GM23338 (cell line): ENCODE results near the gene AP2A2. TPM values are rescaled to one million over a fixed set of nuclear protein-coding genes. Genes with fewer than 3 reads are reported as not detected.

Experiments
- ATAC-seq: fragments of 200-7000 bp; cut with Tn5 transposase; 3 replicates; pipeline ENCODE4 v1.9.1; 2020
- DNase-seq: peaks from one replicate; pipeline ENCODE4 v3.0.0-alpha.2; 2015; ENCODE audit warnings: low spot score
- H2AFZ ChIP-seq: fragments of 200-600 bp; sonication (generic); 2 replicates; pipeline ENCODE4 v1.8.0; 2016; ENCODE audit warnings: antibody characterized with exemption, mild to moderate bottlenecking, moderate library complexity
- H3F3A ChIP-seq: fragments of 200-600 bp; sonication (generic); replicated peaks from 2 replicates; pipeline ENCODE4 v1.8.0; 2017; ENCODE audit warnings: antibody characterized with exemption, mixed run types, low read depth
- H3K27ac ChIP-seq: fragments of 200-600 bp; sonication (generic); 2 replicates; pipeline ENCODE4 v1.6.1; 2016; ENCODE audit warnings: low read depth
- H3K27me3 ChIP-seq: fragments of 200-600 bp; sonication (generic); 2 replicates; pipeline ENCODE4 v1.8.0; 2016; ENCODE audit warnings: mild to moderate bottlenecking, mixed run types, moderate library complexity; ENCODE audit not compliant: insufficient read depth
- H3K36me3 ChIP-seq: fragments of 200-600 bp; sonication (generic); 2 replicates; pipeline ENCODE4 v1.8.0; 2016; ENCODE audit warnings: mild to moderate bottlenecking; ENCODE audit not compliant: insufficient read depth
- H3K4me1 ChIP-seq: fragments of 200-600 bp; sonication (generic); 2 replicates; pipeline ENCODE4 v1.8.0; 2016; ENCODE audit warnings: mild to moderate bottlenecking, moderate library complexity; ENCODE audit not compliant: insufficient read depth
- H3K4me2 ChIP-seq: fragments of 200-600 bp; sonication (generic); 2 replicates; pipeline ENCODE4 v1.7.1; 2017; ENCODE audit warnings: mixed run types
- H3K4me3 ChIP-seq: fragments of 200-600 bp; sonication (generic); 2 replicates; pipeline ENCODE4 v1.6.1; 2016; ENCODE audit warnings: mixed run types
- H3K79me2 ChIP-seq: fragments of 200-600 bp; sonication (generic); replicated peaks from 2 replicates; pipeline ENCODE4 v1.8.0; 2017; ENCODE audit warnings: mild to moderate bottlenecking; ENCODE audit not compliant: insufficient read depth
- H3K9me2 ChIP-seq: fragments of 200-600 bp; sonication (generic); 2 replicates; pipeline ENCODE4 v1.8.0; 2017; ENCODE audit not compliant: insufficient read depth
- H4K20me1 ChIP-seq: fragments of 200-600 bp; sonication (generic); replicated peaks from 2 replicates; pipeline ENCODE4 v1.8.0; 2017; ENCODE audit warnings: mild to moderate bottlenecking; ENCODE audit not compliant: insufficient read depth
- H3K27ac Mint-ChIP-seq: 2 replicates; pipeline ENCODE4 v1.8.0; 2020; ENCODE audit warnings: inconsistent platforms, mild to moderate bottlenecking, moderate library complexity, mixed read lengths
- H3K27me3 Mint-ChIP-seq: 3 replicates; pipeline ENCODE4 v1.8.0; 2022; ENCODE audit warnings: low read depth, mild to moderate bottlenecking, moderate library complexity, mixed read lengths, inconsistent platforms; ENCODE audit not compliant: insufficient read depth, poor library complexity
- H3K36me3 Mint-ChIP-seq: 3 replicates; pipeline ENCODE4 v1.8.0; 2021; ENCODE audit warnings: low read depth, mild to moderate bottlenecking, inconsistent platforms, moderate library complexity, mixed read lengths
- H3K4me1 Mint-ChIP-seq: 3 replicates; pipeline ENCODE4 v1.8.0; 2020; ENCODE audit warnings: mild to moderate bottlenecking, inconsistent platforms, mixed read lengths
- H3K4me3 Mint-ChIP-seq: 3 replicates; pipeline ENCODE4 v1.8.0; 2021; ENCODE audit warnings: moderate library complexity, mild to moderate bottlenecking, inconsistent platforms, mixed read lengths
- H3K9me3 Mint-ChIP-seq: 3 replicates; pipeline ENCODE4 v1.8.0; 2020; ENCODE audit warnings: moderate library complexity, mild to moderate bottlenecking, inconsistent platforms, mixed read lengths
- CREB1 ChIP-seq: fragments of 250-450 bp; sonication (Bioruptor Pico); IDR thresholded peaks from 2 replicates; pipeline ENCODE4 v1.5.0; 2020; ENCODE audit warnings: low read depth, mild to moderate bottlenecking, moderate library complexity
- CTCF ChIP-seq, 2 experiments: fragments of 200-600 bp in 1 of 2; sonication (generic) in 1 of 2; conservative IDR thresholded peaks; 2 replicates each; pipeline versions ENCODE4 v1.5.1 to v1.6.1; 2016 to 2017; ENCODE audit warnings: antibody characterized with exemption in 2 of 2, low read depth in 2 of 2, mild to moderate bottlenecking in 2 of 2, moderate library complexity in 1 of 2
- ETS1 ChIP-seq: IDR thresholded peaks from 2 replicates; pipeline ENCODE4 v1.6.1; 2016; ENCODE audit warnings: antibody characterized with exemption
- EZH2 ChIP-seq: fragments of 200-600 bp; sonication (generic); IDR thresholded peaks from one replicate; pipeline ENCODE4 v1.8.0; 2017; ENCODE audit warnings: antibody characterized with exemption, mild to moderate bottlenecking, low read depth; ENCODE audit not compliant: unreplicated experiment
- JUNB ChIP-seq: IDR thresholded peaks from one replicate; pipeline ENCODE4 v1.6.1; 2016; ENCODE audit warnings: antibody characterized with exemption; ENCODE audit not compliant: unreplicated experiment
- NANOG ChIP-seq: IDR thresholded peaks from 2 replicates; pipeline ENCODE4 v1.6.1; 2016; ENCODE audit warnings: antibody characterized with exemption, borderline replicate concordance
- POLR2AphosphoS5 ChIP-seq: IDR thresholded peaks from 2 replicates; pipeline ENCODE4 v1.6.1; 2016; ENCODE audit warnings: antibody characterized with exemption, low read depth
- REST ChIP-seq: IDR thresholded peaks from one replicate; pipeline ENCODE4 v1.6.1; 2018; ENCODE audit warnings: antibody characterized with exemption; ENCODE audit not compliant: unreplicated experiment
- STAT1 ChIP-seq: IDR thresholded peaks from one replicate; pipeline ENCODE4 v1.6.1; 2016; ENCODE audit warnings: antibody characterized with exemption; ENCODE audit not compliant: unreplicated experiment
- ZNF114 ChIP-seq: fragments of 250-450 bp; sonication (Bioruptor Pico); IDR thresholded peaks from 2 replicates; pipeline ENCODE4 v1.5.0; 2020; ENCODE audit warnings: mild to moderate bottlenecking, moderate library complexity
- ZNF331 ChIP-seq: fragments of 250-450 bp; sonication (Bioruptor Pico); IDR thresholded peaks from 2 replicates; pipeline ENCODE4 v1.5.0; 2020; ENCODE audit warnings: low read depth, mild to moderate bottlenecking, moderate library complexity
- polyA plus RNA-seq: library from polyadenylated mRNA; unstranded; fragments of >200 nt; fragmentation: Nextera tagmentation; extraction: Ambion mirVana; gene quantifications from 2 replicates; pipeline ENCODE4 v1.2.1, GENCODE V29; 2016
- total RNA-seq: library from RNA; depleted of rRNA; stranded (reverse); fragments of >200 nt; shearing (Covaris generic); gene quantifications from 2 replicates; pipeline ENCODE4 v1.2.3, GENCODE V29; 2014

Gene AP2A2
- total and polyA plus RNA-seq, 2 experiments from 2014 or later: 23.7 to 47.5 TPM

GRCh38 chr11:907668-908067 lies 18.0 kb upstream of the AP2A2 start (continued):
- no peak for TF ChIP-seq REST
- no peak for TF ChIP-seq NANOG
- TF ChIP-seq ZNF114 (CRISPR knock-in tag): no peak
- TF ChIP-seq CREB1 (CRISPR knock-in tag): no peak
- TF ChIP-seq ETS1: no peak
- TF ChIP-seq POLR2AphosphoS5: no peak
- no peak for TF ChIP-seq CTCF (conservative IDR thresholded peaks at IDR 0.05; ENCODE audit: low read depth in 2 of 2)
- TF ChIP-seq JUNB: no peak
- no peak for TF ChIP-seq ZNF331 (CRISPR knock-in tag)
- no peak for TF ChIP-seq STAT1
- TF ChIP-seq EZH2: no peak

- H4K20me1 ChIP-seq: peaks cover 9% of the 10 kb centered on the region
- peaks cover under 1% of the 10 kb centered on the region for H3K36me3 ChIP-seq
- Mint-ChIP-seq H3K4me3 (peak overlapping the region; percentile 20; the same call in 1 of the 3 replicates), H3K27ac (no peak overlapping the region), H3K36me3 (peaks cover 34% of the 10 kb centered on the region), H3K9me3 (no peaks in the 10 kb centered on the region), H3K4me1 (peaks cover 18% of the 10 kb centered on the region), H3K27me3 (peaks cover 8% of the 10 kb centered on the region)
- H3K27ac ChIP-seq: no peak overlapping the region
- ATAC-seq (no peak), DNase-seq (no peak)
- H3K4me3 ChIP-seq: no peak overlapping the region
- H2AFZ ChIP-seq: no peak overlapping the region
- H3F3A ChIP-seq: peaks cover 21% of the 10 kb centered on the region; the same call in 1 of the 2 replicates
- TF ChIP-seq ZNF114 (CRISPR knock-in tag): no peak
- no peak for TF ChIP-seq NANOG
- H3K4me1 ChIP-seq: peaks cover 14% of the 10 kb centered on the region; the same call in 1 of the 2 replicates
- no peaks in the 10 kb centered on the region for H3K27me3 ChIP-seq
- H3K4me2 ChIP-seq: no peak overlapping the region
- peaks cover 47% of the 10 kb centered on the region for H3K79me2 ChIP-seq
- no peaks in the 10 kb centered on the region for H3K9me2 ChIP-seq
These were observed 17.4 kb upstream of the AP2A2 start for GRCh38 chr11:908273-908672.
